Measurements from ENCODE around the gene VARS1. TPM values are rescaled to one million over a fixed set of nuclear protein-coding genes. Genes with fewer than 3 reads are reported as not detected.

VARS1 gene
- total and polyA plus RNA-seq, 2 experiments from 2014 or later: 71.2 to 137 TPM

GRCh38 chr6:31827286-31828079 lies 31.9 kb upstream of the VARS1 start, which contains the start of gene HSPA1B (continued):
- TF ChIP-seq ZNF462 (CRISPR knock-in tag; IDR thresholded peaks at IDR 0.05): no peak
- TF ChIP-seq CTCF (conservative IDR thresholded peaks at IDR 0.05; ENCODE audit: low read depth in 2 of 2): no peak
- TF ChIP-seq JUNB (IDR thresholded peaks at IDR 0.05; ENCODE audit: unreplicated experiment): no peak

- TF ChIP-seq EZH2phosphoT487 (IDR thresholded peaks at IDR 0.05; ENCODE audit: unreplicated experiment): no peak
- TF ChIP-seq CTCF (conservative IDR thresholded peaks at IDR 0.05; ENCODE audit: low read depth in 2 of 2): no peak
- no peak for TF ChIP-seq CREB1 (CRISPR knock-in tag; IDR thresholded peaks at IDR 0.05; ENCODE audit: low read depth)
- TF ChIP-seq ZNF331 (CRISPR knock-in tag; IDR thresholded peaks at IDR 0.05; ENCODE audit: low read depth): no peak
- peak; percentile 83 for DNase-seq (ENCODE audit: low spot score)
- Histone ChIP-seq H3K79me2 (replicated peaks; ENCODE audit: insufficient read depth) (peaks cover 26% of the 10 kb centered on the region), H3K27me3 (ENCODE audit: insufficient read depth) (no peaks in the 10 kb centered on the region), H3K9me2 (ENCODE audit: insufficient read depth) (no peaks in the 10 kb centered on the region), H4K20me1 (replicated peaks; ENCODE audit: insufficient read depth) (peaks cover 5% of the 10 kb centered on the region), H3K4me1 (ENCODE audit: insufficient read depth) (peaks cover 49% of the 10 kb centered on the region), H3K36me3 (ENCODE audit: insufficient read depth) (no peaks in the 10 kb centered on the region), H3F3A (replicated peaks; ENCODE audit: low read depth) (peaks cover 18% of the 10 kb centered on the region), H3K4me3 (peak overlapping the region; percentile 43), H3K27ac (ENCODE audit: low read depth) (peak overlapping the region; percentile 89), H3K4me2 (peak overlapping the region; percentile 86), H2AFZ (no peak overlapping the region)
- Mint-ChIP-seq H3K9me3 (peaks cover 7% of the 10 kb centered on the region; the same call in 2 of the 3 replicates), H3K27ac (peak overlapping the region; percentile 98), H3K4me3 (peak overlapping the region; percentile 80), H3K4me1 (peaks cover 43% of the 10 kb centered on the region), H3K27me3 (ENCODE audit: insufficient read depth, low read depth, poor library complexity) (peaks cover 25% of the 10 kb centered on the region), H3K36me3 (ENCODE audit: low read depth) (peaks cover 4% of the 10 kb centered on the region; the same call in 2 of the 3 replicates)
- peak; percentile 30 for ATAC-seq
Measured at GRCh38 chr6:31826793-31827285, 31.3 kb upstream of the VARS1 start.

Measured in GM23338 (cell line).